H9 (cell line): ENCODE data around the gene LRRK1. TPM values are rescaled to one million over a fixed set of nuclear protein-coding genes. Genes with fewer than 3 reads are reported as not detected.

Source experiments
- DNase-seq: peaks from one replicate; pipeline ENCODE4 v3.0.0-alpha.2; 2017
- H2AFZ ChIP-seq: one replicate; pipeline ENCODE4 v1.6.1; 2013; ENCODE audit warnings: mild to moderate bottlenecking, low read length, control low read depth, moderate library complexity
- H2AK5ac ChIP-seq: 2 replicates; pipeline ENCODE4 v1.6.1; 2013; ENCODE audit warnings: low read length, control low read depth, mixed read lengths; ENCODE audit not compliant: insufficient read length
- H2BK120ac ChIP-seq: one replicate; pipeline ENCODE4 v1.6.1; 2013; ENCODE audit warnings: low read depth, mild to moderate bottlenecking, low read length, control low read depth, inconsistent platforms; ENCODE audit not compliant: poor library complexity, severe bottlenecking
- H2BK12ac ChIP-seq: 2 replicates; pipeline ENCODE4 v1.6.1; 2013; ENCODE audit warnings: low read length, control low read depth, mixed read lengths, low read depth; ENCODE audit not compliant: insufficient read length
- H2BK15ac ChIP-seq: 2 replicates; pipeline ENCODE4 v1.6.1; 2013; ENCODE audit warnings: low read depth, low read length, control low read depth
- H2BK20ac ChIP-seq: one replicate; pipeline ENCODE4 v1.6.1; 2013; ENCODE audit warnings: low read depth, mild to moderate bottlenecking, low read length, control low read depth, inconsistent platforms; ENCODE audit not compliant: poor library complexity, severe bottlenecking
- H2BK5ac ChIP-seq: 2 replicates; pipeline ENCODE4 v1.6.1; 2013; ENCODE audit warnings: low read length, control low read depth, mixed read lengths; ENCODE audit not compliant: insufficient read length
- H3K14ac ChIP-seq: 2 replicates; pipeline ENCODE4 v1.6.1; 2013; ENCODE audit warnings: low read length, control low read depth; ENCODE audit not compliant: insufficient read depth
- H3K18ac ChIP-seq: 2 replicates; pipeline ENCODE4 v1.6.1; 2013; ENCODE audit warnings: low read depth, mild to moderate bottlenecking, mixed read lengths, low read length, control low read depth; ENCODE audit not compliant: insufficient read length
- H3K23ac ChIP-seq: 2 replicates; pipeline ENCODE4 v1.6.1; 2013; ENCODE audit warnings: low read length, control low read depth, mixed read lengths, low read depth; ENCODE audit not compliant: insufficient read length
- H3K23me2 ChIP-seq: 2 replicates; pipeline ENCODE4 v1.6.1; 2013; ENCODE audit warnings: low read depth, mild to moderate bottlenecking, mixed read lengths, low read length, control low read depth; ENCODE audit not compliant: insufficient read length, poor library complexity, severe bottlenecking
- H3K27ac ChIP-seq: 2 replicates; pipeline ENCODE4 v1.5.1; 2013; ENCODE audit warnings: low read length, control low read depth, mixed read lengths, low read depth; ENCODE audit not compliant: insufficient read length
- H3K27me3 ChIP-seq: 2 replicates; pipeline ENCODE4 v1.6.1; 2013; ENCODE audit warnings: low read length, control low read depth, inconsistent platforms; ENCODE audit not compliant: insufficient read depth
- H3K4ac ChIP-seq: 2 replicates; pipeline ENCODE4 v1.6.1; 2013; ENCODE audit warnings: low read depth, mild to moderate bottlenecking, control low read depth, inconsistent platforms, low read length, moderate library complexity
- H3K4me1 ChIP-seq: 2 replicates; pipeline ENCODE4 v1.6.1; 2013; ENCODE audit warnings: low read length, control low read depth, inconsistent platforms; ENCODE audit not compliant: insufficient read depth
- H3K4me2 ChIP-seq: 2 replicates; pipeline ENCODE4 v1.6.1; 2013; ENCODE audit warnings: low read length, control low read depth, mixed read lengths; ENCODE audit not compliant: insufficient read length, insufficient read depth
- H3K56ac ChIP-seq: 2 replicates; pipeline ENCODE4 v1.6.1; 2013; ENCODE audit warnings: low read depth, mild to moderate bottlenecking, mixed read lengths, low read length, control low read depth; ENCODE audit not compliant: insufficient read length
- H3K79me1 ChIP-seq: 2 replicates; pipeline ENCODE4 v1.6.1; 2013; ENCODE audit warnings: low read depth, mild to moderate bottlenecking, moderate library complexity, low read length, control low read depth, inconsistent platforms; ENCODE audit not compliant: insufficient read depth, poor library complexity, severe bottlenecking
- H3K79me2 ChIP-seq: 2 replicates; pipeline ENCODE4 v1.6.1; 2013; ENCODE audit warnings: low read length, control low read depth, inconsistent platforms; ENCODE audit not compliant: insufficient read depth
- H3K9ac ChIP-seq: 2 replicates; pipeline ENCODE4 v1.6.1; 2013; ENCODE audit warnings: low read length, control low read depth, mixed read lengths; ENCODE audit not compliant: insufficient read length; ENCODE audit errors: extremely low read depth
- H3K9me3 ChIP-seq: one replicate; pipeline ENCODE4 v1.6.1; 2013; ENCODE audit warnings: low read depth, low read length, inconsistent platforms; ENCODE audit not compliant: control insufficient read depth
- H3T11ph ChIP-seq: one replicate; pipeline ENCODE4 v1.6.1; 2013; ENCODE audit warnings: mild to moderate bottlenecking, low read length, control low read depth, inconsistent platforms
- H4K20me1 ChIP-seq: one replicate; pipeline ENCODE4 v1.6.1; 2013; ENCODE audit not compliant: control insufficient read depth, insufficient read length, insufficient read depth
- H4K5ac ChIP-seq: 2 replicates; pipeline ENCODE4 v1.6.1; 2013; ENCODE audit warnings: low read depth, mild to moderate bottlenecking, mixed read lengths, low read length, control low read depth; ENCODE audit not compliant: insufficient read length
- H4K8ac ChIP-seq: replicated peaks from 2 replicates; pipeline ENCODE4 v1.6.1; 2013; ENCODE audit warnings: low read length, control low read depth, mixed read lengths, low read depth; ENCODE audit not compliant: insufficient read length
- H4K91ac ChIP-seq: 2 replicates; pipeline ENCODE4 v1.6.1; 2013; ENCODE audit warnings: low read depth, mild to moderate bottlenecking, moderate library complexity, mixed read lengths, low read length, control low read depth; ENCODE audit not compliant: insufficient read length
- H3K27ac Mint-ChIP-seq, 3 experiments: 2 replicates in 2 of 3; 3 replicates in 1 of 3; pipeline ENCODE4 v1.8.0; 2020 to 2021; ENCODE audit warnings: mixed read lengths in 3 of 3, mild to moderate bottlenecking in 1 of 3, moderate library complexity in 1 of 3
- H3K27me3 Mint-ChIP-seq: 2 replicates; pipeline ENCODE4 v1.8.0; 2021; ENCODE audit warnings: low read depth, mild to moderate bottlenecking, moderate library complexity, mixed read lengths
- H3K36me3 Mint-ChIP-seq, 3 experiments: 2 replicates in 2 of 3; 3 replicates in 1 of 3; pipeline ENCODE4 v1.8.0; 2020 to 2021; ENCODE audit warnings: low read depth in 3 of 3, mixed read lengths in 3 of 3; ENCODE audit not compliant: insufficient read depth in 1 of 3
- H3K4me1 Mint-ChIP-seq, 2 experiments: 2 replicates each; pipeline ENCODE4 v1.8.0; 2020; ENCODE audit warnings: mixed read lengths in 2 of 2
- H3K4me3 Mint-ChIP-seq, 2 experiments: 2 replicates in 1 of 2; 3 replicates in 1 of 2; pipeline ENCODE4 v1.8.0; 2020 to 2021; ENCODE audit warnings: mild to moderate bottlenecking in 2 of 2, mixed read lengths in 2 of 2, moderate library complexity in 1 of 2
- H3K9me3 Mint-ChIP-seq, 2 experiments: 2 replicates in 1 of 2; 3 replicates in 1 of 2; pipeline ENCODE4 v1.8.0; 2020; ENCODE audit warnings: mild to moderate bottlenecking in 2 of 2, mixed read lengths in 2 of 2, moderate library complexity in 1 of 2
- WGBS: extraction: QIAGEN DNeasy Blood & Tissue Kit; methylation state at CpG from one replicate; pipeline ENCODE4 v1.1.7; 2013; ENCODE audit warnings: missing lambda C conversion rate, low lambda C conversion rate, mixed read lengths; ENCODE audit not compliant: insufficient read length; ENCODE audit errors: extremely low coverage; 5-methylcytosine and 5-hydroxymethylcytosine counted together
- total RNA-seq: library from RNA; stranded (reverse); gene quantifications from 2 replicates; pipeline ENCODE4 v1.2.1, GENCODE V29; 2021
- TF ChIP-seq, protein P1 (sequence below): fragments of 200-600 bp; sonication (generic); conservative IDR thresholded peaks from 3 replicates; pipeline ENCODE4 v1.8.0; 2021; ENCODE audit warnings: antibody characterized with exemption, mild to moderate bottlenecking

Gene LRRK1
- total RNA-seq, 1 experiment from 2014 or later: 4.0 TPM

DNA sequence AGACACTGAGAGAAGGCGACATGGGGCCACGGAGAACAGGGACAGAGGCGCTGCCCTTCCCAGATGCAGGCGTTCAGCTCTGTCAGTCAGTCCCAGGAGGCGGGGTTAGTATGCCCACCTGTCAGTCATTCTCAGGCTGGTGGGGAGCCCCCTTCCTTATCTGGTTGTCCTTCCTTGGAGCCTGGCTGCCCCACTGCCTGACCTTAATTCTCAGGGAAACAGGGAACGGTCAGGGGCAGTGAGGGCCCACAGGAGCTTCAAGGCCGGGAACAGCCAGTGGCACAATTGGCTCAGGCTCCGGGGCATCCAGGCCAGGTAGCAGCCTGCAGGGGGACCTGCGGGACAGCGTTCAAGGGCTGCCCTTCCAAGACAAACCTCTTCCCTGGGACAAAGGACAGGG, 199.5 kb downstream of the LRRK1 start:
- Mint-ChIP-seq H3K4me3 (no peak overlapping the region), H3K36me3 (no peaks in the 10 kb centered on the region), H3K27me3 (peaks cover 2% of the 10 kb centered on the region; the same call in 1 of the 2 replicates), H3K4me1 (peaks cover 18 to 40% of the 10 kb centered on the region in 2 experiments), H3K9me3 (no peaks in the 10 kb centered on the region; a peak in 1 of 5 replicates), H3K27ac (peak overlapping the region in 2 of 3 experiments; percentile 39 to 76; a peak in 1 of 7 replicates)
- Histone ChIP-seq H3K79me2 (no peaks in the 10 kb centered on the region), H3K23me2 (no peaks in the 10 kb centered on the region), H3K56ac (no peak overlapping the region), H3K18ac (no peak overlapping the region), H2AK5ac (no peak overlapping the region), H3K4me2 (no peak overlapping the region), H3K14ac (no peak overlapping the region), H4K20me1 (no peaks in the 10 kb centered on the region), H2BK12ac (no peak overlapping the region), H4K5ac (no peak overlapping the region), H2BK5ac (no peak overlapping the region), H4K91ac (no peak overlapping the region), H2BK20ac (no peak overlapping the region), H3K4ac (no peak overlapping the region), H3K9me3 (no peaks in the 10 kb centered on the region), H3T11ph (no peak overlapping the region), H2AFZ (no peak overlapping the region), H3K9ac (no peak overlapping the region), H3K79me1 (no peaks in the 10 kb centered on the region), H3K27ac (no peak overlapping the region), H3K27me3 (no peaks in the 10 kb centered on the region), H2BK120ac (no peak overlapping the region), H3K4me1 (no peaks in the 10 kb centered on the region; the same call in 1 of the 2 replicates), H3K23ac (no peak overlapping the region), H2BK15ac (no peak overlapping the region), H4K8ac (no peak overlapping the region)
- no CpG with 5 or more reads among the region's 10 CpGs for WGBS
- TF ChIP-seq, protein P1, sequence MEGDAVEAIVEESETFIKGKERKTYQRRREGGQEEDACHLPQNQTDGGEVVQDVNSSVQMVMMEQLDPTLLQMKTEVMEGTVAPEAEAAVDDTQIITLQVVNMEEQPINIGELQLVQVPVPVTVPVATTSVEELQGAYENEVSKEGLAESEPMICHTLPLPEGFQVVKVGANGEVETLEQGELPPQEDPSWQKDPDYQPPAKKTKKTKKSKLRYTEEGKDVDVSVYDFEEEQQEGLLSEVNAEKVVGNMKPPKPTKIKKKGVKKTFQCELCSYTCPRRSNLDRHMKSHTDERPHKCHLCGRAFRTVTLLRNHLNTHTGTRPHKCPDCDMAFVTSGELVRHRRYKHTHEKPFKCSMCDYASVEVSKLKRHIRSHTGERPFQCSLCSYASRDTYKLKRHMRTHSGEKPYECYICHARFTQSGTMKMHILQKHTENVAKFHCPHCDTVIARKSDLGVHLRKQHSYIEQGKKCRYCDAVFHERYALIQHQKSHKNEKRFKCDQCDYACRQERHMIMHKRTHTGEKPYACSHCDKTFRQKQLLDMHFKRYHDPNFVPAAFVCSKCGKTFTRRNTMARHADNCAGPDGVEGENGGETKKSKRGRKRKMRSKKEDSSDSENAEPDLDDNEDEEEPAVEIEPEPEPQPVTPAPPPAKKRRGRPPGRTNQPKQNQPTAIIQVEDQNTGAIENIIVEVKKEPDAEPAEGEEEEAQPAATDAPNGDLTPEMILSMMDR: peak; percentile 33; the same call in 2 of the 3 replicates
- peak; percentile 70 for DNase-seq
